Mucosa of descending colon (tissue), 3 donors: ENCODE data around the gene TECR. TPM values are rescaled to one million over a fixed set of nuclear protein-coding genes. Genes with fewer than 3 reads are reported as not detected.

Experiments
- ATAC-seq: fragments of 200-7000 bp; cut with Tn5 transposase; one replicate; pipeline ENCODE4 v1.9.1; 2020; ENCODE audit warnings: mild to moderate bottlenecking, moderate library complexity
- DNase-seq, 3 donors: peaks; one replicate each; pipeline ENCODE4 v3.0.0-alpha.2; 2020
- H3K36me3 ChIP-seq: fragments of 200-600 bp; one replicate; pipeline ENCODE4 v1.8.0; 2021; ENCODE audit warnings: low read depth, mild to moderate bottlenecking
- H3K4me1 ChIP-seq: fragments of 200-600 bp; one replicate; pipeline ENCODE4 v1.8.0; 2021; ENCODE audit warnings: low read depth, mild to moderate bottlenecking
- H3K4me3 ChIP-seq: fragments of 200-600 bp; one replicate; pipeline ENCODE4 v1.8.0; 2021; ENCODE audit warnings: mild to moderate bottlenecking
- H3K9me3 ChIP-seq: fragments of 200-600 bp; one replicate; pipeline ENCODE4 v1.8.0; 2021; ENCODE audit warnings: mild to moderate bottlenecking
- CTCF ChIP-seq: fragments of 200-600 bp; IDR thresholded peaks from one replicate; pipeline ENCODE4 v1.8.0; 2022; ENCODE audit warnings: antibody characterized with exemption, mild to moderate bottlenecking
- intact Hi-C, 2 donors: fragments of 100-400 bp; cut with DNase I in 1 of 2; cut with micrococcal nuclease in 1 of 2; formaldehyde crosslinking; loops; one replicate each; pipeline versions ENCODE4 v1.11.0 to v1.11.1; 2022; cut with DNase I, micrococcal nuclease
- total RNA-seq, 3 donors: library from RNA; stranded (reverse); fragmentation: NEBNext Ultra II Directional in 2 of 3; extraction: Animal tissue kit (Norgen Biotek cat#: 25700) in 2 of 3; gene quantifications; one replicate each; pipeline versions ENCODE4 v1.2.1 to v1.2.4, GENCODE V29; 2021 to 2023
- donor health status: DM: no; HTN: no; CAD: no; lungs with moderate emphysema.
- donor health status: DM: no; HTN: no; CAD: no.
- donor health status: DM: no; HTN: yes; CAD: no.

The TECR gene
- total RNA-seq, 3 donors from 2014 or later = 94.4 to 155 (median 141) TPM

- H3K4me1 ChIP-seq = peaks cover 6% of the 10 kb centered on the region
- DNase-seq (no peak), ATAC-seq (no peak)
- H3K4me3 ChIP-seq = no peak overlapping the region
- no peaks in the 10 kb centered on the region for H3K36me3 ChIP-seq
- no peak for TF ChIP-seq CTCF
- intact Hi-C loops = no loop called here
- no peaks in the 10 kb centered on the region for H3K9me3 ChIP-seq
Observed at GRCh38 chr19:14487370-14488125, 41.8 kb upstream of the TECR start.

GRCh38 chr19:14492756-14493337 lies 36.5 kb upstream of the TECR start:
- Histone ChIP-seq H3K9me3 (no peaks in the 10 kb centered on the region), H3K4me1 (peaks cover 47% of the 10 kb centered on the region), H3K36me3 (no peaks in the 10 kb centered on the region), H3K4me3 (no peak overlapping the region)
- no peak for ATAC-seq
- intact Hi-C loops = no loop called here
- no peak for TF ChIP-seq CTCF
- DNase-seq = no peak

GRCh38 chr19:14494411-14494810 lies 35.0 kb upstream of the TECR start:
- no peak overlapping the region for H3K4me3 ChIP-seq
- H3K4me1 ChIP-seq = peaks cover 51% of the 10 kb centered on the region
- ATAC-seq (no peak), DNase-seq (no peak)
- intact Hi-C loops = no loop called here
- H3K9me3 ChIP-seq = no peaks in the 10 kb centered on the region
- TF ChIP-seq CTCF = no peak
- no peaks in the 10 kb centered on the region for H3K36me3 ChIP-seq

- H3K9me3 ChIP-seq = no peaks in the 10 kb centered on the region
- ATAC-seq (peak; percentile 48), DNase-seq (peak in 2 of 3 donors; percentile 56 to 73)
- no peak for TF ChIP-seq CTCF
- no peaks in the 10 kb centered on the region for H3K36me3 ChIP-seq
- H3K4me1 ChIP-seq = peaks cover 51% of the 10 kb centered on the region
- intact Hi-C loops = no loop called here
- H3K4me3 ChIP-seq = peak overlapping the region; percentile 83
Observed at GRCh38 chr19:14494910-14495671, 34.3 kb upstream of the TECR start.

GRCh38 chr19:14495672-14496028 lies 33.7 kb upstream of the TECR start:
- DNase-seq (peak in 1 of 3 donors; percentile 72), ATAC-seq (peak; percentile 0)
- no peaks in the 10 kb centered on the region for H3K36me3 ChIP-seq
- intact Hi-C loops = no loop called here
- peak overlapping the region; percentile 83 for H3K4me3 ChIP-seq
- no peak for TF ChIP-seq CTCF
- no peaks in the 10 kb centered on the region for H3K9me3 ChIP-seq
- H3K4me1 ChIP-seq = peaks cover 51% of the 10 kb centered on the region
